IPS-NIHi7 (cell line): ENCODE data around the gene RIMS3.
A peak's percentile ranks its signal among the peaks of the same experiment; 100 is the strongest.
"Not testable (repeated sequence)": the region's sequence is repeated elsewhere in the genome, so short reads cannot be mapped to it uniquely, and the experiment has no call there.

Experiments
- DNase-seq: peaks from one replicate; pipeline ENCODE4 v3.0.0; 2012; ENCODE audit warnings: mixed read lengths; ENCODE audit errors: extremely low spot score

The RIMS3 gene

GRCh38 chr1:40633523-40633922 is 32.0 kb downstream of the RIMS3 start:
- DNase-seq = no peak

- DNase-seq = peak; percentile 88
Observed at GRCh38 chr1:40630488-40631223, 34.8 kb downstream of the RIMS3 start.

- not testable (repeated sequence) for DNase-seq
Observed at GRCh38 chr1:40629546-40629945, 35.9 kb downstream of the RIMS3 start.

- no peak for DNase-seq
Observed at GRCh38 chr1:40628903-40629292, 36.6 kb downstream of the RIMS3 start.

GRCh38 chr1:40627987-40628902 is 37.2 kb downstream of the RIMS3 start:
- DNase-seq = no peak

GRCh38 chr1:40626383-40626770 is 39.1 kb downstream of the RIMS3 start:
- DNase-seq = no peak

- no peak for DNase-seq
Observed at GRCh38 chr1:40625476-40626382, 39.8 kb downstream of the RIMS3 start.

GRCh38 chr1:40625076-40625475 is 40.4 kb downstream of the RIMS3 start:
- no peak for DNase-seq

GRCh38 chr1:40622936-40623629 is 42.4 kb downstream of the RIMS3 start:
- DNase-seq = no peak

GRCh38 chr1:40621821-40622450 is 43.5 kb downstream of the RIMS3 start:
- no peak for DNase-seq

GRCh38 chr1:40620586-40621210 is 44.8 kb downstream of the RIMS3 start:
- DNase-seq = no peak

- DNase-seq = no peak
Observed at GRCh38 chr1:40620150-40620549, 45.3 kb downstream of the RIMS3 start.

- DNase-seq = no peak
Observed at GRCh38 chr1:40618108-40618507, 47.4 kb downstream of the RIMS3 start.

- DNase-seq = peak; percentile 86
Observed at GRCh38 chr1:40612345-40612831, 53.1 kb downstream of the RIMS3 start.

- DNase-seq = no peak
Observed at GRCh38 chr1:40610156-40610555, 55.3 kb downstream of the RIMS3 start.

GRCh38 chr1:40607921-40608320 is 57.6 kb downstream of the RIMS3 start:
- no peak for DNase-seq

GRCh38 chr1:40606978-40607377 is 58.5 kb downstream of the RIMS3 start:
- DNase-seq = no peak

- DNase-seq = no peak
Observed at GRCh38 chr1:40606194-40606593, 59.3 kb downstream of the RIMS3 start.

- no peak for DNase-seq
Observed at GRCh38 chr1:40599926-40600325, 65.6 kb downstream of the RIMS3 start.

GRCh38 chr1:40595623-40596022 is 69.9 kb downstream of the RIMS3 start:
- DNase-seq = no peak
